Lung (tissue), 12 donors: ENCODE data around the gene PDCD6IP. TPM values are rescaled to one million over a fixed set of nuclear protein-coding genes. Genes with fewer than 3 reads are reported as not detected.

Source experiments
- ATAC-seq: fragments of 200-7000 bp; cut with Tn5 transposase; one replicate; pipeline ENCODE4 v1.9.1; 2020; ENCODE audit warnings: moderate number of reproducible peaks; ENCODE audit not compliant: insufficient read depth, low FRiP score
- DNase-seq, 3 donors: peaks; one replicate each; pipeline ENCODE4 v3.0.0-alpha.2; 2013 to 2017
- H3K27ac ChIP-seq, 2 donors: one replicate each; pipeline ENCODE4 v1.5.1; 2013; ENCODE audit warnings: mild to moderate bottlenecking in 2 of 2, moderate library complexity in 2 of 2, control low read depth in 1 of 2, inconsistent platforms in 1 of 2, low read depth in 1 of 2, low read length in 1 of 2
- H3K27me3 ChIP-seq, 3 donors: one replicate each; pipeline ENCODE4 v1.5.1; 2013; ENCODE audit warnings: low read length in 2 of 3; ENCODE audit not compliant: control insufficient read depth in 3 of 3, insufficient read depth in 3 of 3
- H3K36me3 ChIP-seq, 4 donors: one replicate each; pipeline ENCODE4 v1.5.1; 2013; ENCODE audit warnings: low read length in 4 of 4, mild to moderate bottlenecking in 1 of 4, moderate library complexity in 1 of 4; ENCODE audit not compliant: control insufficient read depth in 4 of 4, insufficient read depth in 4 of 4
- H3K4me1 ChIP-seq, 5 donors: one replicate each; pipeline ENCODE4 v1.5.1; 2013; ENCODE audit warnings: low read length in 5 of 5, mild to moderate bottlenecking in 2 of 5, moderate library complexity in 1 of 5; ENCODE audit not compliant: control insufficient read depth in 5 of 5, insufficient read depth in 5 of 5
- H3K4me3 ChIP-seq: one replicate; pipeline ENCODE4 v1.5.1; 2013; ENCODE audit warnings: mild to moderate bottlenecking, control low read depth, moderate library complexity
- H3K9ac ChIP-seq, 2 donors: one replicate each; pipeline ENCODE4 v1.5.1; 2013; ENCODE audit warnings: low read length in 2 of 2, control low read depth in 1 of 2; ENCODE audit not compliant: insufficient read depth in 1 of 2
- H3K9me3 ChIP-seq, 4 donors: one replicate each; pipeline ENCODE4 v1.5.1; 2013; ENCODE audit warnings: low read length in 3 of 4, mild to moderate bottlenecking in 1 of 4, moderate library complexity in 1 of 4; ENCODE audit not compliant: control insufficient read depth in 4 of 4, insufficient read depth in 3 of 4
- CTCF ChIP-seq: IDR thresholded peaks from 2 replicates; pipeline ENCODE4 v1.5.1; 2012; ENCODE audit warnings: mild to moderate bottlenecking; ENCODE audit errors: control extremely low read depth, extremely low read depth
- WGBS, 2 donors: extraction: QIAGEN DNeasy Blood & Tissue Kit; methylation state at CpG; one replicate each; pipeline ENCODE4 v1.1.7; 2013; 5-methylcytosine and 5-hydroxymethylcytosine counted together
- polyA plus RNA-seq, 2 donors: library from polyadenylated mRNA; stranded (reverse); fragments of 200-250 nt; gene quantifications; one replicate each; pipeline ENCODE4 v1.2.1, GENCODE V29; 2013
- total RNA-seq, 2 donors: library from RNA; depleted of rRNA in 1 of 2; stranded (reverse); fragments of >200 nt in 1 of 2; gene quantifications; one replicate each; pipeline ENCODE4 v1.2.1, GENCODE V29; 2014 to 2021
- donor health status: control.
- donor health status: control.
- donor health status: Bipolar disorder and iron deficiency.
- donor health status: healthy.
- donor health status: DM: yes; HTN: yes; CAD: no.

The PDCD6IP gene
- total and polyA plus RNA-seq, 4 donors, result 33.8 to 372 (median 163) TPM

GRCh38 chr3:33798113-33798417 is 365 bp upstream of the PDCD6IP start:
- Histone ChIP-seq H3K27me3 (no peaks in the 10 kb centered on the region), H3K36me3 (peaks cover 0 to 9% (median 2%) of the 10 kb centered on the region in 4 donors), H3K4me1 (peaks cover 0 to 23% (median 2%) of the 10 kb centered on the region in 5 donors), H3K27ac (peak overlapping the region; percentile 95 to 96), H3K9me3 (no peaks in the 10 kb centered on the region), H3K4me3 (peak overlapping the region; percentile 73), H3K9ac (peak overlapping the region; percentile 71 to 94)
- DNase-seq (no peak), ATAC-seq (peak; percentile 12)
- 0 to 2% methylated on average over 9 of the region's 9 CpGs for WGBS, 2 donors
- TF ChIP-seq CTCF, result no peak

- ATAC-seq, result no peak
Measured at GRCh38 chr3:33799202-33799551, 747 bp downstream of the PDCD6IP start.

GRCh38 chr3:33803252-33803651 is 4.8 kb downstream of the PDCD6IP start:
- peaks cover 0 to 20% (median 3%) of the 10 kb centered on the region in 4 donors for H3K36me3 ChIP-seq
- H3K9ac ChIP-seq, result no peak overlapping the region
- H3K4me1 ChIP-seq, result peaks cover 0 to 17% (median 8%) of the 10 kb centered on the region in 5 donors
- ATAC-seq (no peak), DNase-seq (no peak)
- TF ChIP-seq CTCF, result no peak
- peaks cover 0 to 6% (median 0%) of the 10 kb centered on the region in 4 donors for H3K9me3 ChIP-seq
- whole genome bisulfite sequencing, 2 donors, result 72 to 78% methylated on average over 1 of the region's 1 CpG
- no peaks in the 10 kb centered on the region for H3K27me3 ChIP-seq
- H3K4me3 ChIP-seq, result no peak overlapping the region
- no peak overlapping the region for H3K27ac ChIP-seq

More at GRCh38 chr3:33799202-33799551, 747 bp downstream of the PDCD6IP start:
- H3K4me3 ChIP-seq, result peak overlapping the region; percentile 73
- H3K36me3 ChIP-seq, result peaks cover 0 to 18% (median 2%) of the 10 kb centered on the region in 4 donors
- peak overlapping the region; percentile 71 to 97 for H3K9ac ChIP-seq
- H3K27ac ChIP-seq, result peak overlapping the region; percentile 95 to 96
- no peaks in the 10 kb centered on the region for H3K27me3 ChIP-seq
- peaks cover 0 to 6% (median 0%) of the 10 kb centered on the region in 4 donors for H3K9me3 ChIP-seq
- no peak for DNase-seq
- WGBS, 2 donors, result 9 to 13% methylated on average over 3 of the region's 3 CpGs
- H3K4me1 ChIP-seq, result peaks cover 0 to 23% (median 2%) of the 10 kb centered on the region in 5 donors
- TF ChIP-seq CTCF, result no peak

GRCh38 chr3:33803894-33804526 is 5.6 kb downstream of the PDCD6IP start:
- Histone ChIP-seq H3K36me3 (peaks cover 0 to 15% (median 5%) of the 10 kb centered on the region in 4 donors), H3K27ac (no peak overlapping the region), H3K9ac (no peak overlapping the region), H3K27me3 (no peaks in the 10 kb centered on the region), H3K4me1 (peaks cover 0 to 17% (median 11%) of the 10 kb centered on the region in 5 donors), H3K4me3 (no peak overlapping the region), H3K9me3 (peaks cover 0 to 6% (median 0%) of the 10 kb centered on the region in 4 donors)
- DNase-seq (no peak), ATAC-seq (no peak)
- TF ChIP-seq CTCF, result no peak
- 80 to 94% methylated on average over 6 of the region's 6 CpGs for WGBS, 2 donors
